HepG2 (cell line): Measurements from ENCODE around the gene OAT. TPM values are rescaled to one million over a fixed set of nuclear protein-coding genes. Genes with fewer than 3 reads are reported as not detected.

Source experiments
- ATAC-seq: fragments of 200-7000 bp; cut with Tn5 transposase; 3 replicates; pipeline ENCODE4 v1.9.1; 2020; ENCODE audit warnings: mild to moderate bottlenecking, moderate library complexity
- BruUV-seq: library from RNA; stranded (reverse); fragments of 400-500 nt; replicated peaks from 2 replicates; lab custom pipeline; 2021; lab: Mats Ljungman, UMichigan
- CTCF ChIA-PET: fragments of 300-600 bp; formaldehyde crosslinking; extraction: SDS; loops from one replicate; lab custom pipeline; 2021; ENCODE audit warnings: low total read pairs, inconsistent platforms, low intra/inter-chr PET ratio; lab: Yijun Ruan, JAX
- POLR2A ChIA-PET: fragments of 350-600 bp; sonication (Branson Sonifier 250); formaldehyde crosslinking; loops from one replicate; lab custom pipeline; 2020; ENCODE audit warnings: antibody characterized with exemption, inconsistent platforms; lab: Yijun Ruan, JAX
- DNase-seq: peaks from one replicate; pipeline ENCODE4 v3.0.0-alpha.2; 2015; ENCODE audit warnings: low spot score
- FAIRE-seq: peaks from 3 replicates; lab custom pipeline; 2011; peaks lifted over from hg19 to GRCh38; lab: Jason Lieb, UNC
- H2AFZ ChIP-seq: one replicate; pipeline ENCODE4 v1.6.1; 2011; ENCODE audit warnings: low read length, inconsistent platforms
- H3K27ac ChIP-seq: fragments of 300-600 bp; 3 replicates; pipeline ENCODE4 v1.8.0; 2011; ENCODE audit warnings: mixed run types, mild to moderate bottlenecking, mixed read lengths, low read length, inconsistent platforms; ENCODE audit not compliant: insufficient read depth; ENCODE audit errors: extremely low read length
- H3K27me3 ChIP-seq, 2 experiments: fragments of 200-600 bp in 1 of 2; 2 replicates in 1 of 2; 3 replicates in 1 of 2; pipeline versions ENCODE4 v1.6.0 to v1.8.0; 2011; ENCODE audit warnings: low read length in 2 of 2, mild to moderate bottlenecking in 2 of 2, moderate library complexity in 2 of 2, inconsistent platforms in 1 of 2; ENCODE audit not compliant: insufficient read depth in 2 of 2, control insufficient read depth in 1 of 2
- H3K36me3 ChIP-seq, 2 experiments: fragments of 200-600 bp in 1 of 2; replicated peaks in 1 of 2; 2 replicates in 1 of 2; 3 replicates in 1 of 2; pipeline versions ENCODE4 v1.5.1 to v1.8.0; 2011; ENCODE audit warnings: low read length in 2 of 2, inconsistent platforms in 1 of 2; ENCODE audit not compliant: insufficient read depth in 2 of 2, control insufficient read depth in 1 of 2
- H3K4me1 ChIP-seq: 2 replicates; pipeline ENCODE4 v1.5.1; 2012; ENCODE audit warnings: low read length, inconsistent platforms; ENCODE audit not compliant: insufficient read depth
- H3K4me2 ChIP-seq: 2 replicates; pipeline ENCODE4 v1.6.0; 2011; ENCODE audit warnings: low read depth, low read length, inconsistent platforms
- H3K4me3 ChIP-seq, 3 experiments: fragments of 200-600 bp in 1 of 3; sonication (generic), shearing (Covaris generic) in 1 of 3; replicated peaks in 1 of 3; 2 replicates each; pipeline ENCODE4 v1.5.1; 2011 to 2016; ENCODE audit warnings: low read length in 3 of 3, inconsistent platforms in 2 of 3, low read depth in 2 of 3, mild to moderate bottlenecking in 2 of 3, control low read depth in 1 of 3, mixed read lengths in 1 of 3; ENCODE audit not compliant: insufficient read depth in 1 of 3
- H3K79me2 ChIP-seq: one replicate; pipeline ENCODE4 v1.6.1; 2011; ENCODE audit warnings: low read length, inconsistent platforms; ENCODE audit not compliant: insufficient read depth
- H3K9ac ChIP-seq: 2 replicates; pipeline ENCODE4 v1.6.0; 2011; ENCODE audit warnings: mild to moderate bottlenecking, low read depth, low read length, inconsistent platforms; ENCODE audit not compliant: insufficient read depth
- H3K9me3 ChIP-seq: 2 replicates; pipeline ENCODE4 v1.5.1; 2012; ENCODE audit warnings: mild to moderate bottlenecking, low read length
- H4K20me1 ChIP-seq: 2 replicates; pipeline ENCODE4 v1.6.0; 2011; ENCODE audit warnings: inconsistent platforms, mild to moderate bottlenecking, low read length, moderate library complexity; ENCODE audit not compliant: insufficient read depth
- ATF2 ChIP-seq: sonication (generic); formaldehyde crosslinking; IDR thresholded peaks from 2 replicates; pipeline ENCODE4 v1.4.0; 2020; ENCODE audit warnings: missing genetic modification reagents
- CBX1 ChIP-seq: IDR thresholded peaks from one replicate; pipeline ENCODE4 v1.6.1; 2016; ENCODE audit warnings: antibody characterized with exemption, low read depth
- HDAC1 ChIP-seq: sonication (generic); formaldehyde crosslinking; IDR thresholded peaks from 2 replicates; pipeline ENCODE4 v1.5.1; 2020; ENCODE audit warnings: mild to moderate bottlenecking, missing genetic modification reagents
- KMT2B ChIP-seq: IDR thresholded peaks from 2 replicates; pipeline ENCODE4 v1.6.1; 2016; ENCODE audit warnings: missing genetic modification reagents, missing compliant biosample characterization
- RFXAP ChIP-seq: sonication (generic); formaldehyde crosslinking; IDR thresholded peaks from 2 replicates; pipeline ENCODE4 v1.4.0; 2020; ENCODE audit warnings: missing genetic modification reagents, borderline replicate concordance
- SMAD9 ChIP-seq: sonication (generic); formaldehyde crosslinking; IDR thresholded peaks from 2 replicates; pipeline ENCODE4 v1.5.1; 2020; ENCODE audit warnings: mild to moderate bottlenecking, missing genetic modification reagents
- TOE1 ChIP-seq: sonication (generic); formaldehyde crosslinking; IDR thresholded peaks from 2 replicates; pipeline ENCODE4 v1.4.0; 2020; ENCODE audit warnings: mild to moderate bottlenecking, missing genetic modification reagents
- U2AF1 ChIP-seq: fragments of 200-400 bp; formaldehyde crosslinking; optimal IDR thresholded peaks from 2 replicates; pipeline ENCODE3; 2017; ENCODE audit warnings: mild to moderate bottlenecking, low read depth, low read length
- XRCC5 ChIP-seq: fragments of 200-400 bp; formaldehyde crosslinking; optimal IDR thresholded peaks from 2 replicates; pipeline ENCODE3; 2017; ENCODE audit warnings: mild to moderate bottlenecking, low read length
- ZMYM2 ChIP-seq: sonication (generic); formaldehyde crosslinking; IDR thresholded peaks from 2 replicates; pipeline ENCODE4 v1.8.0; 2022; ENCODE audit warnings: mild to moderate bottlenecking, missing genetic modification reagents
- ZNF263 ChIP-seq: sonication (generic); formaldehyde crosslinking; IDR thresholded peaks from 2 replicates; pipeline ENCODE4 v1.4.0; 2020; ENCODE audit warnings: missing genetic modification reagents
- ZNF318 ChIP-seq: sonication (generic); formaldehyde crosslinking; IDR thresholded peaks from 2 replicates; pipeline ENCODE4 v1.4.0; 2020; ENCODE audit warnings: mild to moderate bottlenecking, missing genetic modification reagents
- ZNF547 ChIP-seq: sonication (generic); formaldehyde crosslinking; IDR thresholded peaks from 2 replicates; pipeline ENCODE4 v1.5.1; 2020; ENCODE audit warnings: mild to moderate bottlenecking, missing genetic modification reagents
- ZNF746 ChIP-seq: sonication (generic); formaldehyde crosslinking; IDR thresholded peaks from 2 replicates; pipeline ENCODE4 v1.8.0; 2022; ENCODE audit warnings: mild to moderate bottlenecking, missing genetic modification reagents
- ZNF800 ChIP-seq: sonication (generic); formaldehyde crosslinking; IDR thresholded peaks from 2 replicates; pipeline ENCODE4 v1.4.0; 2020; ENCODE audit warnings: missing genetic modification reagents
- WGBS: methylation state at CpG from one replicate; pipeline ENCODE4 v1.1.6; 2017; ENCODE audit warnings: low lambda C conversion rate; 5-methylcytosine and 5-hydroxymethylcytosine counted together
- in situ Hi-C: cut with HindIII; loops from 2 replicates; pipeline ENCODE4 v1.10.0; 2017; ENCODE audit warnings: low pct_unique_long_range_greater_than_20kb; ENCODE audit not compliant: extremely low pct_ligation_motif_present
- intact Hi-C: fragments of 100-400 bp; cut with micrococcal nuclease; formaldehyde crosslinking; loops from one replicate; pipeline ENCODE4 v1.10.0; 2022; ENCODE audit not compliant: unreplicated experiment
- polyA plus RNA-seq, 8 experiments: library from polyadenylated mRNA; depleted of rRNA in 3 of 8; stranded (reverse) in 7 of 8; unstranded in 1 of 8; fragments of >200 nt; fragmentation: Illumina TruSeq in 4 of 8; extraction: Trizol in 4 of 8; gene quantifications; 2 replicates each; pipeline versions ENCODE4 v1.2.1 to v1.2.3, GENCODE V29; 2011 to 2016; ENCODE audit warnings: low read depth in 4 of 8, missing spikeins in 1 of 8, mixed read lengths in 1 of 8; ENCODE audit not compliant: insufficient read depth in 1 of 8
- total RNA-seq, 5 experiments: library from RNA; depleted of rRNA; stranded (reverse); fragments of >200 nt; fragmentation: Illumina TruSeq; extraction: Trizol; gene quantifications; 2 replicates each; pipeline ENCODE4 v1.2.3, GENCODE V29; 2016; ENCODE audit warnings: low read depth in 1 of 5

The OAT gene
- total and polyA plus RNA-seq, 2 of the 13 experiments (the other 11 are each of a cell fraction or from before 2014, with no cell fraction given) = 87.8 to 96.7 TPM

GRCh38 chr10:124378271-124378670 lies 40.5 kb downstream of the OAT start:
- in situ Hi-C loops = no loop called here
- H3K27me3 ChIP-seq = peaks cover 4 to 44% of the 10 kb centered on the region in 2 experiments
- DNase-seq = no peak
- no peak overlapping the region for H2AFZ ChIP-seq
- intact Hi-C loops = no loop called here
- ChIA-PET CTCF (no interaction called here), POLR2A (no interaction called here)
- H3K4me3 ChIP-seq = no peak overlapping the region
- H3K9me3 ChIP-seq = no peaks in the 10 kb centered on the region
- H3K4me2 ChIP-seq = no peak overlapping the region
- no peaks in the 10 kb centered on the region for H4K20me1 ChIP-seq
- WGBS = 15% methylated on average over 7 of the region's 7 CpGs
- FAIRE-seq = no peak
- no peaks in the 10 kb centered on the region for H3K36me3 ChIP-seq
- no peak for ATAC-seq
- H3K79me2 ChIP-seq = no peaks in the 10 kb centered on the region
- H3K9ac ChIP-seq = no peak overlapping the region
- H3K4me1 ChIP-seq = peaks cover 11% of the 10 kb centered on the region
- no peak overlapping the region for H3K27ac ChIP-seq
- no peak for TF ChIP-seq RFXAP (CRISPR knock-in tag)
- no peak for TF ChIP-seq ZNF746
- TF ChIP-seq HDAC1 (CRISPR knock-in tag) = no peak
- TF ChIP-seq U2AF1 = no peak
- TF ChIP-seq CBX1 = no peak
- TF ChIP-seq SMAD9 = no peak
- no peak for TF ChIP-seq KMT2B (CRISPR knock-in tag)
- no peak for TF ChIP-seq TOE1 (CRISPR knock-in tag)
- TF ChIP-seq ZNF263 (CRISPR knock-in tag) = no peak
- no peak for TF ChIP-seq ATF2 (CRISPR knock-in tag)
- no peak for TF ChIP-seq ZNF547
- no peak for TF ChIP-seq ZNF318 (CRISPR knock-in tag)
- no peak for TF ChIP-seq ZNF800 (CRISPR knock-in tag)
- no peak for TF ChIP-seq ZMYM2 (CRISPR knock-in tag)
- no peak for TF ChIP-seq XRCC5
- no TSS peak for BruUV-seq
